GM19324 (cell line): ENCODE results near the gene DUSP15.
"Not testable (repeated sequence)": the region's sequence is repeated elsewhere in the genome, so short reads cannot be mapped to it uniquely, and the experiment has no call there.

Experiments
- ATAC-seq: cut with Tn5 transposase; IDR thresholded peaks from one replicate; pipeline ENCODE4 v1.9.1; 2021; ENCODE audit warnings: mild to moderate bottlenecking, moderate library complexity; ENCODE audit not compliant: unreplicated experiment, low FRiP score

Gene DUSP15

DNA sequence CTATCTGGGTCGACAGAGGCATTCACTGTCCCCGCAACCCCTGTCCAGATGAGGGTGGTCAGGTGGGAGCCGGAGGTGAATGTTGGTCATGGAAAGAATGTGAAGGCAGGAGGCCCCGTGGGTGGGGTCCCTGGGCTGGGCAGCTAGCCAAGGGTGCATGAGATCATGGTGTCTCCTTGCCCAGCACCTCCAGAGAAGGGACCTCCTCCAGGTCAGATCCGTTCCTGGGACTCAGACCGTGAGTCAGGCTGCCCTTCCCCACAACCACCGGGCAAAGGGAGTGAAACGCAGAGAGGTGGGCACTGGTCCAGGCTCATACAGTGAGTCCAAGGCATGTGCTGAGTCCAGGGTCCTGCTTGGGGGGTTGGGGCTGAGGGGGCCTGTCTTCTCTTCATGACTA lies 28.4 kb downstream of the DUSP15 start:
- no peak for ATAC-seq

DNA sequence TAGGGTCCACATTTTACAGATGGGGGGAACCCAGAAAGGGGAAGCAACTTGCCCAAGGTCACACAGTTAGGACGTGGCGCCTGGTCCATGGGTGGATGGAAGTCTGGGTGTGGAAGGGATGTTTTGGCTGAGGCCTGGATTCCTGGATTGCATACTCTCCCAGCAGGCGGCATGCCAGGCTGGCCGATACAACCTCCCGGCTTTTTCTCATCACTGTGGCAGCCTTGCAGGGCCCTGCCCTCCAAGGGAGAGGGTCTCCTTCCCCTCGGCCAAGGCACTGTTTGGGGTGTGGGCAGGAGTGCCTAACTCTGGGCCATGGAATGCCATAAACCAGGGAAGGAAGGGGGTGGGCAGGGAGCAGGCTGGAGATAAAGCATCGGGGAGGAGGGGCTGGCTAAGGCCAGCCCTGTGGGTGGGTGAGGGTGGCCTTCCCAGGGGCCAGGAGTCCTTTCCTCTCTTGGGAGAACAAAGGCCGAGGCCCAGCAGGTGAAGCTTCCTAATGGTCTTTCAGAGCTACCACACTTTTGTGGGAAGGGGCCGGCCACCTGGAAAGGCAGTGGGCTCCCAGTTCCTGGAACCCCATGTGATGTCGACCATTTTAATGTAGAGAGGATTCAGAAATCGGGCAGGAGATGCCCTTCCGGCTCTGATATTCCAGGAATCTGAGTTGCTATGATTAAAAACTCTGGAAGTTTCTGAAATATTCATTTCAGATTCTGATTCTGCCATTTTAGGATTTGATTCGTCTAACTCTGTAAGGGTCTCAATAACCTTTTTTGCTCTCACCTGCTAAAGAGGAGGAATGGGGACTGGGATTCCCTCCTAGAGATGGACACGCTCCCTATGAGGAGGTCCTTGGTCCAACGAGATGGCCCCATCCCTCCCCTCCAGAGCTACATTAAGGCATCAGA lies 29.2 kb downstream of the DUSP15 start:
- no peak for ATAC-seq

DNA sequence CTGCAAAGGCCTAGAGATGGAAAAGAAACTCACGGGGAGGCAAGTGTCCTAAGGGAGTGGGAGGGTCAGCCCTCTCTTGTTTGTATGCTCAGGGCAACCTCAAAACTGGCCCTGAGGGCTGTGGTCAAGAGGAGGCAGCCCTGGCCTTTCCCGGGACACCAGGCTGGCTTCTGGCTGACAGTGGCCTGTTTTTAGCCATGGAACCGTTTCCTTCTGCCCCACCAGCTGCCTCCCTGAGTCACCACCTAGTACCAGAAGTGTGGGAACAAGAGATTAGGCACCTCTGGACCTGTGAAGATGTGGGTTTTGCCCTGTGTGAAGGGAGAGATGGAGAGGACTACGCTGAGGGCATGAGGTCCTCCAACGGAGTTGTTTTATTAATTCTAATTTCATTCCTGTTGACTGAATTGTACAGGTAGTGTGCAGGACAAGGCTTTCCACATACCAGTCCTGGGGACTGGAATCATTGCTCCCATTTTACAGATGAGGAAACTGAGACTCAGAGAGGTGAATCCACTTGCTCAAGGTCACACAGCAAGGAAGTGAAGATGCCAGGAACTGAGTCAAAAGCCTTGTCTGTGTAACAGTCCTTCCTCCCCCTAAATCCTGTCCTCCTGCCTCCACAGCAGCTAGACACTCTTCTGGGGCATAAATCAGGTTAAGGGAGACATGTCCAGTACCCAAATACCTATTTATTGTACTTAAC lies 30.4 kb downstream of the DUSP15 start:
- ATAC-seq, result no peak

DNA sequence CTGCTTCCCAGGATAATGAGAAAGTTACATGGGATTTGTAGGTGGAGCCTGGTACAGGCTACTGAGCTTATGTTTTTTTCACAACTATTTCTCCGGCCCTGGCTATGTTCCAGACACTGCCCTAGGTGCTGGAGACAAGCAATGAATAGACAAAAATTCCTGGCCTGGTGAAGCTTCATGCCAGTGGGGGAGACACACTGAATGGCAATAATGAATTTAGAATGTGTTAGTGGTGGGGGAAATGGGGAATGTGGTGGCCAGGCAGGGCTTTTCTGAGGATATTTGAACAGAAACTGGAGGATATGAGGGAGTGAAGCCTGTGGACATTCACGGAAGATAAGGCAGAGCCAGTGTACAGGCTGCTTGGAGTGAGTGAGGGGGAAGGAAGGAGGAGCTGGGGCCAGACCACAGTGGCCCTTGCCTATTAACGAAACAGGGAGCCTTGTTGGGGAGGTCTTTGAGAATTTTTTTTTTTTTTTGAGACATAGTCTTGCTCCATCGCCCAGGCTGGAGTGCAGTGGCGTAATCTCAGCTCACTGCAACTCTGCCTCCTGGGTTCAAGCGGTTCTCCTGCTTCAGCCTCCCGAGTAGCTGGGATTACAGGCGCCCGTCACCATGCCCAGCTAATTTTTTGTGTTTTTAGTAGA lies 31.6 kb downstream of the DUSP15 start:
- ATAC-seq, result no peak

DNA sequence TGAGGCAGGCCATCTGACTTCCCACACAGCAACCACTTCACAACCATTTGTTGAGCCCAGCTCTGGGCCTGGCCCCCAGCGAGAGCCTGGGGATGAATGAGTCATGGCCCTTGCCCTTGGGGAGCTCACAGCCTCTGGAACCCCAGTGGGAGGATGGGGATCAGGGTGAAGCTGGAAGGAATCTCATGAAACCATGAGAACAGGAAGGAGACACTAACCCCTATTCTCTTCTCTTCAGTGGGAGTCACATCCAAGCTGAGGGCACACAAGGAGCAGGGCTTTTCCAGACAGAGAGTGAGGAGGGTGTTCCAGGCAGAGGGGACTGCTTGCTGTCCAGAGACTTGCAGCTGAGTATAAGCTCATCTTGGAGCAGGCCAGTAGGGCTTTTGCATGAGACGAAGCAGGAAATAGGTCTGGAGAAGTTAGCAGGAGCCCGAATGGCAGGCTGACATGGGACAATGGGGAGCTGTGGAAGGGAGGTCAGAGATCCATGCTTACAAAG lies 32.4 kb downstream of the DUSP15 start:
- no peak for ATAC-seq

DNA sequence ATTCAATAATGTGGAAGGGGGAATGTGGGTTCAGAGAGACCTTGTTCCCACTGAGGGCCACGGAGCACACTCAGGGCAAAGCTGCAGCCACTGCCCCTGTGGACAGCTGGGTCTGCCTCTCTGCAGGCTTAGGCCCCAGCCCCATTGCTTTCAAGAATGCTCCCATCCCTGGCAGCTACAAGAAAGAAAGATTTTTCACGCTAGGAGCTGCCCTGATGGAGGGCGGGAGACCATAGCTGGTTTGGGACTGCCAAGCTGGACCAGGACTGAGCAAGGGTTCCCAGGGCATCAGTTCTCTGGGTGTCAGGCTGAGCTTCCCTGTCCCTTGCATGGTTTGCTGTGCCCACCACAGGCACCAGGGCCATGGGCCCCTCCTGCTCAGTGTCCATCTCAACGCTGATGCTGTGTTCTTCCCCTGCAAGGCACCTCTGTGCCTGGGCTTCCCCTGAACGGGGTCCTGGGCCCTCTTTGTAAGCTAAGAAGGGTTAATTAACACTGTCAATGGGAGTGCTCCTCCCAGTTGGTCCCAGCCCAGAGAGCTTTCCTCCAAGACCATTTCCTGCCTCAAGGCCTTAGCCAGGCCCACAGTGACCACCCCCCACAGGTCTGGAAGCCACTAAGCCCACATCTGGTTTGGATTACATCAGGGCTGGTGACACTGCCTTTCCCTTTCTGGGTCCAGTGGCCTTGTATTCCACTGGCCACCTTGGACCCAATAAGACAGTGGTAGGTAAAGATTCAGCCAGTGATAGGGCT lies 33.3 kb downstream of the DUSP15 start:
- ATAC-seq, result no peak

DNA sequence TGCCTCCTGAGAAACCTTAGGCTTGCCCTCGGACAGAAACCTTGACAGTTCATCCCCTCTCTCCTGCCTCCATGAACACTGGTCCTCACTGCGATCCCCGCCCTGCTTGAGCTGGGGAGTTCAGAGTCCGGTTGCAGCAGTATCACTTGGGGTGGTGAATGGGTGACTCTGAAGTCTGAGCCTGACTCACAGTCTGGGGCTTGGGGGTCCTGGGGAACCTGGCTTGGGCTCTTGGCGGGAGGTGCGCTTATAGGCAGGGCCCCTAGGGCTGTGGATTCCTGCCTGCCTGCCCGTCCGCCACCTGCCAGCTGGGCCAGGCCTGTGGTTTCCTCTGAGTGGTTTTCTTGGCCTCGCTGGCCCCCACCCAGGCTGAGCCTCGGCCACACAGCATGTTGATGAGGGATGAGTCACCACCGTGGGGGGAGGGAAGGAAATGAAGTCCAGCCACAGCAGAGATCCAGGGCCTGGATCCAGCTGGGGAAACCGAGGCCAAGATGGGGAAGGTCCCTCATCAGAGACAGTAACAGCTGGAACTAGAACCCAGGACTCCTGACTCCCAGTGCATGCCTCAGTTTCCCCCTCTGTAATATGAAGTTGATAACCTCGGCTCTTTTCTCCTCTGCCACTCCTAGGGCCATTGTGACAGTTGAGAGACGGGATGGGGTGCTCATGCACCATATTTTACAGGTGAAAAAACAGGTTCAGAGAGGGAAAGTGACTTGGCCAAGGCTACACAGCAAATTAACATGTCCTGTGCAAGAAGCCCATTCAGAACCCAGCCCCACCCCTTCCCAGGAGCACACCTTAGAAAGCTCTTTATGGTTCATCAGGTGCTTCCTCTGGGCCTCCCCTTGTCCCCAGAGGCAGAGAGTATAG lies 34.1 kb downstream of the DUSP15 start:
- no peak for ATAC-seq

DNA sequence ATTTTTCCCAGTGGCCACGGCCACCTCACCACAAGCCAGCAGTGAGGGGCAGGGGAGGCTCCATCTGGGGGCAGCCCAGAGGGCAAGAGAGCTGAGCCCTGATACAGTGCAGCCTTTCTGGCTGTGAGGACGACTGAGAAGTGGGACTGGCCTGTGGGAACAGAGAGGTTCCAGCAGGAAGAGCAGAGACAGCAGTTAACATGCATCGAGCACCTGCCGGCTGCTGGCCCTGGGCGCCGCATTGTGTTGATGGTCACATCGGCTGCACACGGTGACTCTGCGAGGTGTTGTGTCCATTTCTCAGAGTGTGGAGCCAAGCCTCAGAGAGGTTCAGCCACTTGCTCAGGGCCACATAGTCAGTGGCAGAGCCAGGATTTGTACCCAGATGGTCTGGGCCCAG lies 34.8 kb downstream of the DUSP15 start:
- ATAC-seq, result no peak

DNA sequence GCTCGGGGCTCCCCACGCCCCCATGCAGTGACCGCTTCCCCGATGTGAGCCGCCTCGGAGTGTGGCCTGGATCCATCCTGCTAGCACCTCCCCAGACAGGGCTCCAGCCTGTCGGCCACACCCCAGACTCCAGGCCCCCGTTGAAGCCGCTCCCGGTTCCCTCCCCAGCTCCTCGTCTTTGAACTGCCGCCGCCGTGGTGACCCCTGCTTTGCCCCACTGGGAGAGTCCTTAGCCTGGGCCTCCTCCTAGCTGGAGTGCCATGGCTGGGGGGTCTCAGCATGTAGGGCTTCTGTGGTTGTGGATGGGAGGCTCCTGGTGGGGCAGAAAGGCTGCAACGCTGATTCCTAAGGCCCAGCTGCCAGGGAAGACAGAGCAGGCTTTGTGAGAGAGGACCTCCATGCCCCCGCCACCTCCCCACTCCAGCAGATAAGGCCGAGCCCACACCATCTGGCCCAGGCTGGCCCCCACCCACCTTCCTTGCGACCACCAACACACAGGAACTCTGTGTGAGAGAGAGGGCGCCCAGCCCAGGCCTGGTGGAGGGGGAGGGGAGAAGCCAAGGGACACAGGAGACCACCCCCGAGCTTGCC lies 36.3 kb downstream of the DUSP15 start:
- no peak for ATAC-seq

DNA sequence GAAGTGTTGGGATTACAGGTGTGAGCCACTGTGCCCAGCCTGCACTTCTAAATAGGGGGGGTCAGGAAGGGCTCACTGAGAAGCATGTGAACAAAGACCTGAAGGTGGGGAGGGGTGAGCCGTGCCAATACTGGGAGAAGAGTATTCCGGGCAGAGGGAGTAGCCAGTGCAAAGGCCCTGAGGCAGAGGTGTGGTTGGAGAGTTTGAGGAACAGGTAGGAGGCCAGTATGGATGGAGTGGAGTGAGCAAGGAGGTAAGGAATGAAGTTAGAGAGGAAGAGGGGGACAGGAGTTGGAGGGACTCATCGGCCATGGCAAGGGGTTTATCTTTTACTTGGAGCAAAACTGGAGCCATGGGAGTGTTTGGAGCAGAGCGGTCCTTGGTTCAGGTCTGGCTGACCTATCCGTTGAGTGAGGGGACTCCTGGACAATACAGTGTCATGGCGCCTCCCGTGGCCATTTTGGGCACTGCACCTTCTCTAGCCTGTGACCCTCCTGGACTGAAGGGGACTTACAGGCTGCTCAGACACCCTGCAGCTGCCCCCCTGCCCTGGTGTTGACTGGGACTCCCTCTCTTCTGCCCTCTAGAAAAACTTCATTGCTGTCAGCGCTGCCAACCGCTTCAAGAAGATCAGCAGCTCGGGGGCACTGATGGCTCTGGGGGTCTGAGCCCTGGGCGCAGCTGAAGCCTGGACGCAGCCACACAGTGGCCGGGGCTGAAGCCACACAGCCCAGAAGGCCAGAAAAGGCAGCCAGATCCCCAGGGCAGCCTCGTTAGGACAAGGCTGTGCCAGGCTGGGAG lies 37.0 kb downstream of the DUSP15 start:
- no peak for ATAC-seq

DNA sequence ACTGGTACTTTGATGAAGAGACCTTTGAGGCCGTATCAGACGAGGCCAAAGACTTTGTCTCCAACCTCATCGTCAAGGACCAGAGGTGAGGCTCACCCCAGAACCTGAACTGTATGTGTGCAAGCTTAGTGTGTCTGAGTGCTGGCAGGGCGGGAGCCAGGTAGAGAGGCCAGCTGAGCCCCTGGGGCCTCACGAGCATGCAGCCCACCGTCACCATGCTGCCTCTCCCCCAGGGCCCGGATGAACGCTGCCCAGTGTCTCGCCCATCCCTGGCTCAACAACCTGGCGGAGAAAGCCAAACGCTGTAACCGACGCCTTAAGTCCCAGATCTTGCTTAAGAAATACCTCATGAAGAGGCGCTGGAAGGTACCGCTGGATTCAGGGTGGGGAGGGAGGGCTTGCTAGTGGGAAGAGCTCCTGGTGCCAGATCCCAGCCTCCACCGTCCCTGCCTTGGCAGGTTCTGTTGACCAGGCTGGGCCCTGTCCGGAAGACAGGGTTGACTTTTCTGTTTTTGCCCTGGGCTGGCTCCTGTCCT lies 38.5 kb downstream of the DUSP15 start:
- no peak for ATAC-seq

DNA sequence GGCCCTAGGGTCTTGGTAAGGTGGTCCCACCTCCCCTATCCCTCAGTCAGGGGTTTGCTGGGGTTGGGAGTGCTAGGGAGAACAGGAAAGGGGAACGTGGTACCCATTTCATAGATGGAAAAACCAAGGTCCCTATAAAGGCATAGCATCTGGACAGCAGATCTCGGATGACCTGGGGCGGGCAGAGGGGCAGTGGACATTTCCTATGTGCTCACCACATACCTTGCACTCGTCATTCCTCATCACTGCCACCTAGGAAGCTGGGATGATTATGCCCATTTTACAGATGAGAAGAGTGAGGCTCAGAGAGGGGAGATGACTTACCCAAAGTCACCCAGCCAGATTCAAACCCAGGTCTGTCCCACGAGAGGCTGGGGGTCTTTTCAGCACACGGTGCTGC lies 39.1 kb downstream of the DUSP15 start:
- no peak for ATAC-seq

DNA sequence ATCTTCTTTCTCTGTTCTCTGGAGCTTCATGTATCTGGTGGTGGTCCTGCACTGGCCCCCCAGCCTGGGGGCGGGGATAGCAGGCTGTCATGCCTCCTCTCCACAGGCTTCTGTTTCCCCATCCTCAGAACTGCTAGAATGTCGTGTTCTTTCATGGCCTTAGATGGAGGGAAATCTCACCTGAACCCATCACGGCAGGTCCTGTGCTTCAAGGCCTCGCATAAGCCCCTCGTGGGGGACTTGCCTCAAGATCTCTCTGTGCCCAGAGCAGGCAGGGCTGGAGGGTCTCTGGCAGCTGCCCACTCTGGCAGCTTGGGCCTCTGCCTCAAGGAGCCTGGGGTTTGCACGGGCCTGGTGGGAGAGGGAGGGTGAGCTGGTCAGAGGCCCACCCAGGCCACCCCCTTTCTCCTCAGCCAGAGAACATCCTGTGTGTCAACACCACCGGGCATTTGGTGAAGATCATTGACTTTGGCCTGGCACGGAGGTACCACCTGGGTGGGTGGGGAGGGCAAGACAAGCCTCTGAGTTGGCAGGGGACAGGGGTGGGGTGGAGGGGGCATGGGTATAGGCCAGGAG lies 39.8 kb downstream of the DUSP15 start:
- ATAC-seq, result no peak

DNA sequence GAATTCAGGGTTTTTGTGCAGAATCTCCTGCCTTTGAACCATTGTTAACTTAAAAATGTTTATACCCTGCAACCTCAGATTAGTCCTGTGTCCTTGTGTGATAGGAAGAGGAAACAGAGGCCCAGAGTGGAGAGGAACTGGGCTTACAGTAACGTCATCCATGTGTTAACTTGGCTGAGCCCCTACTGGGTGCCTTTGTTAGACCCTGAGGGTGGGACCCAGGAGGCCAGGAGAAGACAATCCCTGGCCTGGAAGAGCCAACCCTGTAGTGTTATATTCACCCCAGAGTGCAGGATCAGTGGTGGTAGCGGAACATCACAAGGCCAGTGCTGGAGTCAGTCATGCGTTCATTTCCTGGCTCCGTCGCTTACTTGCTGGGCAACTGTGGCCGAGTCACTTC lies 40.6 kb downstream of the DUSP15 start:
- ATAC-seq, result no peak

DNA sequence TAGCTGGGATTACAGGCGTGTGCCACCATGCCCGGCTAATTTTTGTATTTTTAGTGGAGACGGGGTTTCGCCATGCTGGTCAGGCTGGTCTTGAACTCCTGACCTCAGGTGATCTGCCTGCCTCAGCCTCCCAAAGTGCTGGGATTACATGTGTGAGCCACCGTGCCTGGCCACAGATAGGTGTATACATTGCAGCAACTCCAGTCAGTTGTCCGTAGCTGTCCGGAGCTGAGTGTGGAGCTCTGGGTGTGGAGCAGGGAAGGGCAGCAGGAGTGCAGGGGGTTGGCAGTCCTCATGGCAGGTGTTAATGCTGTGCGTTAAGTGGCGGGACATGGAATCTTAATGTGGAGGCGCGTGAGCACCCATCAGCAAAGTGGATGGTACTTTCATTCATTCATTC lies 42.3 kb downstream of the DUSP15 start:
- not testable (repeated sequence) for ATAC-seq

DNA sequence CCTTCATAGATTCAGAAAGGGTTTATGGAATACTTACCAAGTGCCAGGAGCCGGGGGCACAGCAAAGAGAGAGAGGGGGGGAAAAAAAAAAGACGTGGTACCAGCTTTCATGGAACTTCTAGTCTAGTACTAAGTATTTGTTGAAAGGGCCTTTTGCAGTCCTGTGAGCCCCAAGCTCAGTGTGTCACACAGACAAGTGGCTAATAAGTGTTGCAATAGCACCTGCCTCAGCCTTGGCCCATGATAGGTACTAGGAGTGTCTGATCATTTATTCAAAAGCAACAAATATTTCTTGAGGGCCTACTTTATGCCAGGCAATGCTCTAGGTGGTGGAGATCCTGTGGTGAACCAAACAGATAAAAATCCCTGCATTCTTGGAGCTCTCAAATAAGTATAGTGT lies 43.3 kb downstream of the DUSP15 start:
- ATAC-seq, result no peak

DNA sequence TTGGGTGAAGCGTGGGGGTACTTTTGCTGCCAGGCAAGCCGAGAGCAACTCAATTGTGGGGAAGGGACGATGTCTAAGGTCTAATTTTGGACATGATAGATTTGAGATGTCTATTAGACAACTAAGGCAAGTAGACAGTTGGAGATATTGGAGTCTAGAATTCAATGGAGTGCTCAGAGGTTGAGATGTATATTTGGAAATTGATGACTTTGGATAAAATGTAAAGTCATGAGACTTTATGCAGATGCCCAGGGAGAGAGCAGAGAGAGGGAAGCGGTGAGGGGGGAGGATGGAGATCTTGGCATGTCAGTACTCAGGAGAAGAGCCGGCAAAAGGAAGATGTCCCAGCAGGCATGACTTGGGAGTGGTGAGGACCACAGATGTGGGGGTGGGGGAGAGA lies 44.3 kb downstream of the DUSP15 start:
- ATAC-seq, result no peak
